Neural cell (in vitro differentiated cells): ENCODE results near the gene CHRNA9. TPM values are rescaled to one million over a fixed set of nuclear protein-coding genes. Genes with fewer than 3 reads are reported as not detected.

Experiments used
- H2AFZ ChIP-seq: fragments of 200-600, 300-800 bp; sonication (generic), shearing (Covaris generic); 2 replicates; pipeline ENCODE4 v1.6.0; 2014; ENCODE audit warnings: low read depth, mild to moderate bottlenecking, antibody characterized with exemption, low read length, moderate library complexity
- H3F3A ChIP-seq: fragments of 200-600 bp; shearing (Covaris generic); 2 replicates; pipeline ENCODE4 v1.6.1; 2016; ENCODE audit warnings: mild to moderate bottlenecking, moderate library complexity, mixed read lengths, antibody characterized with exemption, low read length; ENCODE audit not compliant: insufficient read depth, poor library complexity, severe bottlenecking
- H3K27ac ChIP-seq: fragments of 200-600, 300-800 bp; sonication (generic), shearing (Covaris generic); 2 replicates; pipeline ENCODE4 v1.5.1; 2014; ENCODE audit warnings: mild to moderate bottlenecking, low read length, moderate library complexity
- H3K27me3 ChIP-seq: fragments of 300-800, 200-600 bp; sonication (generic), shearing (Covaris generic); 2 replicates; pipeline ENCODE4 v1.6.0; 2014; ENCODE audit warnings: mild to moderate bottlenecking, low read depth, low read length, moderate library complexity; ENCODE audit not compliant: insufficient read depth
- H3K36me3 ChIP-seq: fragments of 300-800, 200-600 bp; sonication (generic), shearing (Covaris generic); 2 replicates; pipeline ENCODE4 v1.5.1; 2014; ENCODE audit warnings: mild to moderate bottlenecking, antibody characterized with exemption, low read length, moderate library complexity; ENCODE audit not compliant: insufficient read depth
- H3K4me2 ChIP-seq: fragments of 300-800, 200-600 bp; sonication (generic), shearing (Covaris generic); 2 replicates; pipeline ENCODE4 v1.6.0; 2014; ENCODE audit warnings: mild to moderate bottlenecking, low read length
- H3K4me3 ChIP-seq: fragments of 300-800, 200-600 bp; sonication (generic), shearing (Covaris generic); 2 replicates; pipeline ENCODE4 v1.5.1; 2014; ENCODE audit warnings: mild to moderate bottlenecking, low read length, moderate library complexity
- H3K79me2 ChIP-seq: fragments of 200-600 bp; shearing (Covaris generic); replicated peaks from 2 replicates; pipeline ENCODE4 v1.6.0; 2014; ENCODE audit warnings: mild to moderate bottlenecking, low read length, moderate library complexity; ENCODE audit not compliant: insufficient read depth
- H3K9ac ChIP-seq: fragments of 300-800, 200-600 bp; sonication (generic), shearing (Covaris generic); 2 replicates; pipeline ENCODE4 v1.6.1; 2016; ENCODE audit warnings: mild to moderate bottlenecking, low read length, mixed read lengths
- H3K9me2 ChIP-seq: fragments of 200-600 bp; shearing (Covaris generic); 2 replicates; pipeline ENCODE4 v1.6.1; 2016; ENCODE audit warnings: mild to moderate bottlenecking, low read length, mixed read lengths; ENCODE audit not compliant: insufficient read depth
- H3K9me3 ChIP-seq: fragments of 200-600, 300-800 bp; sonication (generic), shearing (Covaris generic); 2 replicates; pipeline ENCODE4 v1.6.1; 2016; ENCODE audit warnings: mild to moderate bottlenecking, mixed run types, low read length, moderate library complexity, mixed read lengths
- H4K20me1 ChIP-seq: fragments of 200-600 bp; shearing (Covaris generic); 2 replicates; pipeline ENCODE4 v1.6.1; 2016; ENCODE audit warnings: mild to moderate bottlenecking, mixed run types; ENCODE audit not compliant: insufficient read depth
- CTCF ChIP-seq: fragments of 450-650 bp; IDR thresholded peaks from 2 replicates; pipeline ENCODE4 v1.5.1; 2014; ENCODE audit warnings: antibody characterized with exemption, mild to moderate bottlenecking, moderate library complexity; ENCODE audit not compliant: poor library complexity, severe bottlenecking
- EP300 ChIP-seq: fragments of 450-650 bp; conservative IDR thresholded peaks from 2 replicates; pipeline ENCODE4 v1.6.1; 2014; ENCODE audit warnings: antibody characterized with exemption, mild to moderate bottlenecking, moderate library complexity; ENCODE audit not compliant: poor library complexity, severe bottlenecking
- EZH2 ChIP-seq: fragments of 200-600, 300-800 bp; shearing (Covaris generic), sonication (generic); IDR thresholded peaks from 2 replicates; pipeline ENCODE4 v1.6.1; 2014; ENCODE audit warnings: antibody characterized with exemption, low read length, borderline replicate concordance, mild to moderate bottlenecking; ENCODE audit not compliant: insufficient read depth, poor library complexity, severe bottlenecking
- MXI1 ChIP-seq: fragments of 450-650 bp; conservative IDR thresholded peaks from 2 replicates; pipeline ENCODE4 v1.6.1; 2014; ENCODE audit warnings: antibody characterized with exemption, mild to moderate bottlenecking; ENCODE audit not compliant: poor library complexity, severe bottlenecking
- POLR2AphosphoS5 ChIP-seq: IDR thresholded peaks from 2 replicates; pipeline ENCODE4 v1.6.1; 2012
- RAD21 ChIP-seq: fragments of 450-650 bp; conservative IDR thresholded peaks from 2 replicates; pipeline ENCODE4 v1.6.1; 2014; ENCODE audit warnings: antibody characterized with exemption, mild to moderate bottlenecking, moderate library complexity
- SMC3 ChIP-seq: fragments of 450-650 bp; conservative IDR thresholded peaks from 2 replicates; pipeline ENCODE4 v1.6.1; 2014; ENCODE audit warnings: antibody characterized with exemption, mild to moderate bottlenecking, moderate library complexity; ENCODE audit not compliant: poor library complexity
- TAF1 ChIP-seq: IDR thresholded peaks from 2 replicates; pipeline ENCODE4 v1.6.1; 2012; ENCODE audit warnings: low read depth
- polyA plus RNA-seq: library from polyadenylated mRNA; depleted of rRNA; stranded (reverse); fragments of >200 nt; gene quantifications from 2 replicates; pipeline ENCODE4 v1.2.3, GENCODE V29; 2014
- TF ChIP-seq, protein P1 (sequence below): IDR thresholded peaks from 2 replicates; pipeline ENCODE4 v1.6.1; 2012; ENCODE audit warnings: borderline replicate concordance

The CHRNA9 gene
- polyA plus RNA-seq, 1 donor from 2014 or later, result 0.10 TPM

DNA sequence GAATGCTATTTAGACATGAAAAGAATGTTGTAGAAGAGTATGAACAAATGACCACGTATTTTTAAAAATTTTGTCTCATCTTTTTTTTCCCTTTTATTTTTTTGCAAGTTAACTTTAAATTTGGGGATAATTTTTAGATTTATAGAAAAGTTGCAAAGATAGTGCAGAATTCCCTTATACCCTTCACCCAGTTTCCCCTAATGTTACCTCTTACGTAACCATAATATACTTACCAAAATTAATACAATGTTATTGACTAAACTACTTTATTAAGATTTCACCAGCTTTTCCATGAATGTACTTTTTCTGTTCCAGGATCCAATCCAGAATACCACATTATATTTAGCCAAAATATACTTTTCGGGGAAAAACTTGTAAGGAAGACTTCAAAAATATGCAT, 12.3 kb downstream of the CHRNA9 start:
- Histone ChIP-seq H3K27me3 (no peaks in the 10 kb centered on the region), H3F3A (no peaks in the 10 kb centered on the region), H3K79me2 (no peaks in the 10 kb centered on the region), H3K9ac (no peak overlapping the region), H2AFZ (no peak overlapping the region), H3K9me3 (no peaks in the 10 kb centered on the region), H3K9me2 (no peaks in the 10 kb centered on the region), H3K4me3 (no peak overlapping the region), H3K36me3 (no peaks in the 10 kb centered on the region), H3K4me2 (no peak overlapping the region), H3K27ac (no peak overlapping the region), H4K20me1 (no peaks in the 10 kb centered on the region)
- TF ChIP-seq RAD21, result no peak

GRCh38 chr4:40348000-40348399, 12.9 kb downstream of the CHRNA9 start:
- no peak overlapping the region for H3K4me2 ChIP-seq
- no peak for TF ChIP-seq POLR2AphosphoS5
- no peaks in the 10 kb centered on the region for H3K36me3 ChIP-seq
- H3K27me3 ChIP-seq, result no peaks in the 10 kb centered on the region
- H3K79me2 ChIP-seq, result no peaks in the 10 kb centered on the region
- no peak overlapping the region for H3K27ac ChIP-seq
- H3K9me2 ChIP-seq, result no peaks in the 10 kb centered on the region
- no peaks in the 10 kb centered on the region for H3K9me3 ChIP-seq
- H3K9ac ChIP-seq, result no peak overlapping the region
- H3K4me3 ChIP-seq, result no peak overlapping the region
- H4K20me1 ChIP-seq, result no peaks in the 10 kb centered on the region
- no peaks in the 10 kb centered on the region for H3F3A ChIP-seq
- H2AFZ ChIP-seq, result no peak overlapping the region

GRCh38 chr4:40349561-40350198, 14.5 kb downstream of the CHRNA9 start:
- no peak overlapping the region for H2AFZ ChIP-seq
- H3K4me2 ChIP-seq, result no peak overlapping the region

More at GRCh38 chr4:40349561-40350198, 14.5 kb downstream of the CHRNA9 start:
- no peak overlapping the region for H3K27ac ChIP-seq
- no peaks in the 10 kb centered on the region for H3F3A ChIP-seq
- TF ChIP-seq RAD21, result no peak
- no peak for TF ChIP-seq EP300
- TF ChIP-seq SMC3, result no peak
- no peak for TF ChIP-seq TAF1
- TF ChIP-seq, protein P1, sequence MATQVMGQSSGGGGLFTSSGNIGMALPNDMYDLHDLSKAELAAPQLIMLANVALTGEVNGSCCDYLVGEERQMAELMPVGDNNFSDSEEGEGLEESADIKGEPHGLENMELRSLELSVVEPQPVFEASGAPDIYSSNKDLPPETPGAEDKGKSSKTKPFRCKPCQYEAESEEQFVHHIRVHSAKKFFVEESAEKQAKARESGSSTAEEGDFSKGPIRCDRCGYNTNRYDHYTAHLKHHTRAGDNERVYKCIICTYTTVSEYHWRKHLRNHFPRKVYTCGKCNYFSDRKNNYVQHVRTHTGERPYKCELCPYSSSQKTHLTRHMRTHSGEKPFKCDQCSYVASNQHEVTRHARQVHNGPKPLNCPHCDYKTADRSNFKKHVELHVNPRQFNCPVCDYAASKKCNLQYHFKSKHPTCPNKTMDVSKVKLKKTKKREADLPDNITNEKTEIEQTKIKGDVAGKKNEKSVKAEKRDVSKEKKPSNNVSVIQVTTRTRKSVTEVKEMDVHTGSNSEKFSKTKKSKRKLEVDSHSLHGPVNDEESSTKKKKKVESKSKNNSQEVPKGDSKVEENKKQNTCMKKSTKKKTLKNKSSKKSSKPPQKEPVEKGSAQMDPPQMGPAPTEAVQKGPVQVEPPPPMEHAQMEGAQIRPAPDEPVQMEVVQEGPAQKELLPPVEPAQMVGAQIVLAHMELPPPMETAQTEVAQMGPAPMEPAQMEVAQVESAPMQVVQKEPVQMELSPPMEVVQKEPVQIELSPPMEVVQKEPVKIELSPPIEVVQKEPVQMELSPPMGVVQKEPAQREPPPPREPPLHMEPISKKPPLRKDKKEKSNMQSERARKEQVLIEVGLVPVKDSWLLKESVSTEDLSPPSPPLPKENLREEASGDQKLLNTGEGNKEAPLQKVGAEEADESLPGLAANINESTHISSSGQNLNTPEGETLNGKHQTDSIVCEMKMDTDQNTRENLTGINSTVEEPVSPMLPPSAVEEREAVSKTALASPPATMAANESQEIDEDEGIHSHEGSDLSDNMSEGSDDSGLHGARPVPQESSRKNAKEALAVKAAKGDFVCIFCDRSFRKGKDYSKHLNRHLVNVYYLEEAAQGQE, result no peak
- TF ChIP-seq CTCF, result no peak
- no peak for TF ChIP-seq POLR2AphosphoS5
- no peak for TF ChIP-seq EZH2
- no peak for TF ChIP-seq MXI1
- no peaks in the 10 kb centered on the region for H3K9me3 ChIP-seq
- no peaks in the 10 kb centered on the region for H3K79me2 ChIP-seq
- H3K4me3 ChIP-seq, result no peak overlapping the region
- no peaks in the 10 kb centered on the region for H3K9me2 ChIP-seq
- no peak overlapping the region for H3K9ac ChIP-seq
- H3K36me3 ChIP-seq, result no peaks in the 10 kb centered on the region
- no peaks in the 10 kb centered on the region for H4K20me1 ChIP-seq
- H3K27me3 ChIP-seq, result no peaks in the 10 kb centered on the region
